SIG-M5 treated with dmso at 0.1 percent for 504 hours (cell line): Measurements from ENCODE around the gene LETMD1.
"Not testable (repeated sequence)": the region's sequence is repeated elsewhere in the genome, so short reads cannot be mapped to it uniquely, and the experiment has no call there.

Source experiments
- DNase-seq: peaks from one replicate; lab custom pipeline; 2025; ENCODE audit not compliant: unreplicated experiment; lab: John Stamatoyannopoulos, UW

The LETMD1 gene

DNA sequence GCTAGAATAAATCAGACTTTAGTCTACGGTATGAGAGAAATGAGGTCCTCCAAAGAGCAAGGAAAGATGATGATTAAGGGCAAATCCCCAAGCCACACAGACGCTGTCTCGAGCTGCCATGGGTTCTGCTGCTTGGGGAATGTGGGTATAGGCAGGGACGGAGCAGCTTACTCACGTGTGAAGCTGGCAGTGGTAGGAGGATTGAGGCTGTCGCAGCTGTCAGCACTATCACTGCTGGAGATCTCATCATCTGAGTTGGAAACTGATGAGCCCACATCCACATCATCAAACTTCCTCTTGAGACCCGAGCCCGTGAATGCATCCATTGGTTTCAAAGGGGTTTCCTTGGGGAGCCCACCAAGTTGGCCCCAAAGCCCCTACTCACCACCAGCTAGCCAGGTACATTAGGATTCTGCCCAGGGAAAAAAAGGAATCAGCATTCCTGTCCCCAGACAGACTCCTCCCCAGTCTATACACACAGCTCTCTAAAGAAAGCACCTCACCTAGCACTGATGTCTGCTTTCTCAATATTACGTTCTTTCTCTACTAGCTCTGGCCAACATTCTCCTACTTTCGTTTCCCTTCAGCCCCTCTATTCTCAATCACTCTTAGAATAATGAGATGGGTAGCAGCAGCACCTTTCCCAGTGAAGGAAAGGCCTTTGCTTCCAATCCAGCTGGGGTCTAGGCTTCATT, 28.3 kb downstream of the LETMD1 start:
- no peak for DNase-seq

DNA sequence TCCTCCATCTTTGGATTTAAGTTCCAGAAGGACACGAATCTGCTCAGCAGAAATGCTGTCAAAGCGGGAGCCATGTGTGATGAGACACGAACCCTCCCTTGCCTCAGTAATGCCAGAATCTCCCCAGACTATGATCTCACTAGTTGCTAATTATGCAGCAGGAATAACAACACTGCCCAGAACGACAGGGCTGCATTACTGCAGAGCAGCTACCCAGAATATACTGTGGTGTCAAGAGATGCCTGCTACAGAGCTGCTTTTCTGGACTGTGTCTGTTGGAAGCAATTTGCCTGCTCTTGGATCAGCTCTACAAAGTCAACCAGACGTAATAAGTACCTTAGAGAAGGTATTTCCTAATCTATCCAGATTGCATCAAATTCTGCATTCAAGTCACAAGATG, 29.8 kb downstream of the LETMD1 start:
- DNase-seq, result no peak

DNA sequence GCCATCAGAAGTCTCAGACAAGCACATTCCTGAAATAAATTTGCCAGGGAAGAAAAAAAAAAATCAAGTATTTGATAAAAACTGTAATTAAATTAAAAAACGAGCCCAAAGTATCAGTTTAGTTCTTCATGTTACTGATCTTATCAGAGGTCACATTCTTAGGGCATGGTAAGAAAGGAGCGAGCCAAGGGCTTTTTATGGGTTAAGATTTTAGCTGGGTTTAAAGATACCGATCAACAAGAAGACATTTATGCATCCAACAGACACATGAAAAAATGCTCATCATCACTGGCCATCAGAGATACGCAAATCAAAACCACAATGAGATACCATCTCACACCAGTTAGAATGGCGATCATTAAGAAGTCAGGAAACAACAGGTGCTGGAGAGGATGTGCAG, 30.2 kb downstream of the LETMD1 start:
- DNase-seq, result not testable (repeated sequence)

DNA sequence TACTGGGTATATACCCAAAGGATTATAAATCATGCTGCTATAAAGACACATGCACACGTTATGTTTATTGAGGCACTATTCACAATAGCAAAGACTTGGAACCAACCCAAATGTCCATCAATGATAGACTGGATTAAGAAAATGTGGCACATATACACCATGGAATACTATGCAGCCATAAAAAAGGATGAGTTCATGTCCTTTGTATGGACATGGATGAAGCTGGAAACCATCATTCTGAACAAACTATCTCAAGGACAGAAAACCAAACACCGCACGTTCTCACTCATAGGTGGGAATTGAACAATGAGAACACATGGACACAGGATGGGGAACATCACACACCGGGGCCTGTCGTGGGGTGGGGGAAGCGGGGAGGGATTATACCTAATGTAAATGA, 30.7 kb downstream of the LETMD1 start:
- DNase-seq, result not testable (repeated sequence)

DNA sequence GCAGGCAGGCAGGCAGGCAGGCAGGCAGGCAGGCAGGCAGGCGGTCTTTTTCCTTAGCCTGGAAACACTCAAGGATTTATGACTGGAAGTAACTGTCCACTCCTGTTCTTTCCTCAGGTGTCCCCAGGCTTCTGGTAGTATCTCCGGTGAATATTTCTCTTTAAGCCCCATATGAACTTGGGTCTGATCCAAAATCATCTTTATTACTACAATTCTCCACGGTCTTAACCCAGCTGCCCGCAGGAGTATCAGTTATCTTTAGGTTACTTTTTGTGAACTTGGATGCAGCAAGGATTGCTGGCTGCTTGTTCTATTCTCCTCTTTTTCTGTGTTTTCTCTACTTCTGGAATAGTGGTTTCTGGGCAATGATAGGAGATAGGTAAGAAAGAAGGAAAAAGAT, 32.0 kb downstream of the LETMD1 start:
- no peak for DNase-seq

DNA sequence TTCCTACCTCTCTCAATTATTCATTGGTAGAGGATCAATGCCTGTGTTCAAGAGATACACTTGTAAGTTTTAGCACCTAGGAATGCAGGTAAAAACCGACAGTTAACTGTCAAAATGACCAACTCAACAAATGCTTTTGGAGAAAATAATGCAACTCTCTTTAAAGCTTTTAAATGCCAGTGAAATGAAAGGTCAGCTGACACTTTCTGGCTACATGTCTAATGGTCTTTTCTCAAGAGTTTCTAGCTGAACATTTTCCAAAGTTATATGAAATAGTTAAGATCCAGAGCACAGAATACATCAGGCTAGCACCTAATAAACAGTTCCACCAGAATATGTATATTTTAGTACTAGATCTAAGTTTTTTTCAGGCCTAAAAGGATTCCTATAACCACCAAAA, 33.3 kb downstream of the LETMD1 start:
- no peak for DNase-seq

DNA sequence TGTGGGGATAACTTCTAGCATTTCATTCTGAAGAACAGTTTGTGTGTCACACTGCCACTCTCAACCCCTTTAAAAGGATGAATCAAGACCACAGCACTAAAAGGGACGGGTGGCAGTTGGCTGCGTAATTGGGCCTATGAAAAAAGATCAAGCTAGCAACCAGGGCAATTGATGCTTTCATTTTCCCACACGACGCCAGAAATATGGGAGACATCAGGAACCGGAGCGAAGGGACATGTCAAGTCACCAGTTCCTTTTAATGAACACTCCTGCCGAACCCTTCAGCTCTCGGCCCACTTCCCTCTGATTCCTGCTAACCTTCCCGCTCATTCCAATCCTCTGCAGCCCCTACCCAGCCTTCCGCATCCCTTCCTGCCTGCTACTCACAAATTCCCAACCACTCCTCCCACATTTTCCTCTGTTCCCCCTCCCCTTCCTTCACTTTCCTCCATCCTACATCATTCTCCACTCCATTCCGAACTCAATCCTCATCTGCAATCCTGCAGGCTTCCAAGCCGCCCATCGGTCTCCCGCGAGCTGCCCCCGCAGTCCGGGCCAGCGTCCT, 34.5 kb downstream of the LETMD1 start:
- peak; percentile 24 for DNase-seq

DNA sequence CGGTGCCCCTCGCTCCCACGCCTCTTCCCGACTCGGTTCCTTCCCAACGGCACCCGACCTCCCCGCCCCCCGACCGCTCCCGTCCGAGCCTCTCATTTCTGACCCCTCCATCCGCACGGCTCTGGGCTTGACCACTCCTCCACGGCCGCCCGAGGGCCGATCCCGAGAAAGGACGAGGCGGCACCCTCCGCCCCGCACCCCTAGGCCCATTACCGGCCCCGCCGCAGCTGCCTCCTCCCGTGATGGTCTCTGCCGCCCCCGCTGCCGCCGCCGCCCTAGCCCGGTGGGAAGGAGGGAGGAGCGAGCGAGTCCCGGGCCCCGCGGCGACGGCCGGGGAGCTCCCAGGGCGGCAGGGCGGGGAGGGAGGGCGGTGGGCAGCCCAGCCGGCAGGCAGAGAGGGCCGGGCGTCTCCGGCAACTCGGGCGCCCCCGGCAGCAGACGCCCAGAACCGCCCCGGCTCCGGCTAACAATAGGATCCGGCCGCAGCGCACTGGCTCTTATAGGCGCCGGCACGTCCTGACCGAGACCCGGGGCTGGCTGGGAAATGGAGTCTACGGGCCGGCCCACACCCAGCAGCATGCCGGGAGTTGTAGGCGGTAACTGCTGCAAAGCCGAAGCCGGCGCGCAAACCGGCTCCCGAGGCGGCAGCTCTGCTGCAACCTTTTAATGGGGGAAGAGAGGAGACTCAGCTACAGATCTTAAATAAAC, 35.2 kb downstream of the LETMD1 start, which contains the start of gene CSRNP2:
Gene CSRNP2, minus strand, starts transcription at position 471 of the 708 bp plus-strand sequence. CDS start 7,035 bp downstream, outside the sequence.
- peak; percentile 97 for DNase-seq

DNA sequence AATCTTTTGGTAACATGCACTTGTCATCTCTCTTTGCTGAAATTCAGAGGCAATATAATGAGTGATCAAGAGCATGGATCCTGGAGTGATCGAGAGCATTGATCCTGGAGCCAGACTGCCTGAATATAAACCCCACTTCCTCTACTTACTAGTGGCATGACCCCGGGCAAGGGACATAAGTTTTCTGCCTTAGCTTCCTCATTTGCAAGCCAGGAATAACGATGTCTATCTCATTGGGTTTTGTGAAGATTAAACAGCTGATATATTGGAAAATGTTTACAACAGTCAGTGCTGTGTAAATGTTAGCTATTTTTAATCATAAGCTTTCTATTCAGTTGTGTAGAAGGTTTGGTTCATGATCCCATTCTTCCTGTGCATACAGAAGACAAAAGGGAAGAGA, 37.6 kb downstream of the LETMD1 start:
- DNase-seq, result peak; percentile 67

DNA sequence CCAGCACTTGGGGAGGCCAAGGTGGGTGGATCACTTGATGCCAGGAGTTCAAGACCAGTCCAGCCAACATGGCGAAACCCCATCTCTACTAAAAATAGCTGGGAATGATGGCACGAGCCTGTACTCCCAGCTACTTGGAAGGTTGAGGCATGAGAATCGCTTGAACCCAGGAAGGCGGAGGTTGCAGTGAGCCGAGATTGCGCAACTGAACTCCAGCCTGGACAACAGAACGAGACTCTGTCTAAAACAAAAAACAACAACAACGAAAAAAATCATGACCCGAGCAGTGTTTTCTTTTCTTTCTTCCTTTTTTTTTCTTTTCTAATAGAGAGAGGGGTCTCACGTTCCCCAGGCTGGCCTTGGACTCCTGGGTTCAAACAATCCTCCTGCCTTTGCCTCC, 38.8 kb downstream of the LETMD1 start:
- DNase-seq, result no peak

DNA sequence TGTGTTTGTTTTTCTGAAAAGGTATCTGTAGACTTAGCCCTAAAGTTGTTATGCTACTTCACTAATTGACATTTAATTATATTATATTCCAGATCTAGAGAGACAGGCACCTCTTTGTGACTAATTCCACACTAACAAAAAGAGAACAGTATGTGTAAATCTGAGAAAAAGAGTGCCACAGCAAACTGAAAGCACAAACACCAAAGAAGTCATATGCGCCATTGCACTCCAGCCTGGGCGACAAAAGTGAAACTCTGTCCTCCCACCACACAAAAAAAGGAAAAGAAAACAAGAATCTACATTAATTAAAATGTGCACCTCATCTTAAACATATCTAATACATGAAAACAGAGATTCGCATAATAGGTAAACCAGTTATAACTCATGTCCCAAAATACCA, 39.7 kb downstream of the LETMD1 start:
- no peak for DNase-seq

DNA sequence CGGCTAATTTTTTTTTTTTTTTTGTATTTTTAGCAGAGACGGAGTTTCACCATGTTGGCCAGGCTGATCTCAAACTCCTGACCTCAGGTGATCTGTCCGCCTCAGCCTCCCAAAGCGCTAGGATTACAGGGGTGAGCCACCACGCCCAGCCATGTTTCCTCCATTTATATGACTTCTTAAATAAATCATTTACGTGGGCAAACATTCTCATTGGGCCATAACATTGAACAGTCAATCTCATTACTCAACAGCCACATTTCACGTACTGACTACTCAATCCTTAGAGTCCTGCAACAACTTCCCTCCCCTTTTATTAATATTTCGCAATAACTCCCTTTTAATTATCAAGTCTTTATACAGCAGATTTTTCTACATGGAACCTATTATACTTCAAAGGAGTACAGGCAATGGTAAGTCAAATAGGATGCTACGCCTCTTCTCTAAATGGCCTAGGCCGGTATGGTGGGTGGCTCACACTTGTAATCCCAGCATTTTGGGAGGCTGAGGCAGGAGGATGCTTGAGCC, 42.6 kb downstream of the LETMD1 start:
- no peak for DNase-seq

DNA sequence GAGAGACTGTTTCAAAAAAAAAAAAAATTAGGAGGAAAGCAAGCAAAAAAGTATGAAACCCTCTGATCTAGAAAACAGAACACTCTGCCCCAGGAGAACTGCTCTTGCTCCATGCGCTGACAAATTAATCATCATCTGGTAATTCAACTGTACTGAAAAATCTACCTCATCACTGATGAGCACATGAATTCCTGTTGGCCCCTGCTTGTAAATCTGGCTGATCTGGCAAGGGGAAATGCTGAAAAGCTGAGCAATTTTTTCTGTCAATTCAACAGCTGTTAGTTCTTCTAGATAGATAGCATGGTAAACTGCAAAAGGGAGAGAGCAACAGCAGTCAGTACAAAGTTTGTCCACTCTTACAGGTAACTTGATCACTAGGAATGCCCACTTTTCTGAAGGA, 50.5 kb downstream of the LETMD1 start:
- no peak for DNase-seq

DNA sequence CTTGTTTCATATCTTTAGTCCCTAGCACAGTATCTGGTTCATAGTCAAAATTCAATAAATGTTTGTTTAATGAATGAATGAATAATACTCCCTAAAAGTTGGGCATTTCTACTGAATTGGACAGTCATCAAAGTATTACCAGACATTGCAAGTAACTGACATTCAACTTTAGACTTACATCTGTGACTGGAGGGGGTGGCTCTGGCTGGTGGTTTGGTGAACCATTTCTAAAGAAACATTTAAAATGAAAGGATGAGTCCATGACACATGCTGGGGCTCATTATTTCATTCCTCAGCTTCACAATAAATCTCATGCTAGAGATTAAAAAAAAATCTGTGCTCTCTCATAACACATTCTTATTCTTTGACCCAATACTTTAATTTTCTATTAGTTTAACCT, 55.9 kb downstream of the LETMD1 start:
- DNase-seq, result no peak

DNA sequence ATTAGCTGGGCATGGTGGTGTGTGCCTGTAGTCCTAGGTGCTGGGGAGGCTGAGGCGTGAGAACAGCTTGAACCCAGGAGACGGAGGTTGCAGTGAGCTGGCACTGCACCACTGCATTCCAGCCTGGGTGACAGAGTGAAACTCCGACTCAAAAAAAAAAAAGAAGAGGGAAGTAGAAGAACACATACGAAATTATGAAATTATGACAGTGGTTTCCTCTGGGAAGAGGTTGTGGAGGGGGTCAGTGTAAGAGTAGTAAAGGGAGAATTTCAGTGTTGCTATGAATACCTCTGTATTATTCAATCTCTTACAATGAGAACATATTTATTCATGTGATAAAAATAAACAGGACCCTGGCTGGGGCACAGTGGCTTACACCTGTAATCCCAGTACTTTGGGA, 60.0 kb downstream of the LETMD1 start:
- peak; percentile 23 for DNase-seq
